Liver (tissue), 9 donors: ENCODE data around the gene C16orf92. TPM values are rescaled to one million over a fixed set of nuclear protein-coding genes. Genes with fewer than 3 reads are reported as not detected.

ENCODE experiments used
- DNase-seq: peaks from one replicate; pipeline ENCODE4 v3.0.0-alpha.2; 2017; ENCODE audit warnings: low spot score
- H3K27ac ChIP-seq, 2 donors: one replicate each; pipeline ENCODE4 v1.7.0; 2013; ENCODE audit warnings: inconsistent platforms in 2 of 2, low read length in 2 of 2, control low read depth in 1 of 2, low read depth in 1 of 2, mild to moderate bottlenecking in 1 of 2
- H3K27me3 ChIP-seq, 4 donors: one replicate each; pipeline versions ENCODE4 v1.6.1 to v1.7.0; 2013; ENCODE audit warnings: low read length in 3 of 4, inconsistent platforms in 1 of 4, mild to moderate bottlenecking in 1 of 4, moderate library complexity in 1 of 4; ENCODE audit not compliant: control insufficient read depth in 4 of 4, insufficient read depth in 4 of 4
- H3K36me3 ChIP-seq, 4 donors: one replicate each; pipeline versions ENCODE4 v1.6.1 to v1.7.0; 2013; ENCODE audit warnings: low read length in 3 of 4, mild to moderate bottlenecking in 3 of 4, low read depth in 1 of 4, moderate library complexity in 1 of 4; ENCODE audit not compliant: control insufficient read depth in 4 of 4, insufficient read depth in 3 of 4
- H3K4me1 ChIP-seq, 4 donors: one replicate each; pipeline versions ENCODE4 v1.6.1 to v1.7.0; 2013; ENCODE audit warnings: low read length in 3 of 4, mild to moderate bottlenecking in 3 of 4, moderate library complexity in 1 of 4; ENCODE audit not compliant: control insufficient read depth in 4 of 4, insufficient read depth in 4 of 4
- H3K4me3 ChIP-seq, 3 donors: one replicate each; pipeline versions ENCODE4 v1.6.1 to v1.7.0; 2013; ENCODE audit warnings: low read length in 3 of 3, control low read depth in 1 of 3, low read depth in 1 of 3, mild to moderate bottlenecking in 1 of 3
- H3K9ac ChIP-seq, 2 donors: one replicate each; pipeline ENCODE4 v1.7.0; 2013; ENCODE audit warnings: low read length in 2 of 2, mild to moderate bottlenecking in 2 of 2, moderate library complexity in 2 of 2, control low read depth in 1 of 2, low read depth in 1 of 2
- H3K9me3 ChIP-seq, 4 donors: one replicate each; pipeline versions ENCODE4 v1.6.1 to v1.7.0; 2013; ENCODE audit warnings: low read length in 3 of 4; ENCODE audit not compliant: control insufficient read depth in 4 of 4
- EGR1 ChIP-seq, 2 donors: IDR thresholded peaks; 2 replicates each; pipeline ENCODE4 v1.6.1; 2016 to 2018; ENCODE audit warnings: antibody characterized with exemption in 2 of 2, low read depth in 2 of 2
- FOXA1 ChIP-seq: IDR thresholded peaks from 2 replicates; pipeline ENCODE4 v1.6.1; 2016; ENCODE audit warnings: antibody characterized with exemption
- FOXA2 ChIP-seq: IDR thresholded peaks from 2 replicates; pipeline ENCODE4 v1.6.1; 2016; ENCODE audit warnings: antibody characterized with exemption
- GABPA ChIP-seq, 2 donors: IDR thresholded peaks in 1 of 2; conservative IDR thresholded peaks in 1 of 2; 2 replicates each; pipeline ENCODE4 v1.6.1; 2016; ENCODE audit warnings: antibody characterized with exemption in 2 of 2, mild to moderate bottlenecking in 1 of 2, moderate library complexity in 1 of 2
- HNF4A ChIP-seq, 2 donors: conservative IDR thresholded peaks; 2 replicates each; pipeline ENCODE4 v1.6.1; 2016; ENCODE audit warnings: antibody characterized with exemption in 2 of 2, mild to moderate bottlenecking in 2 of 2
- HNF4G ChIP-seq: IDR thresholded peaks from 2 replicates; pipeline ENCODE4 v1.6.1; 2016; ENCODE audit warnings: antibody characterized with exemption
- JUND ChIP-seq, 2 donors: IDR thresholded peaks; 2 replicates each; pipeline ENCODE4 v1.6.1; 2016; ENCODE audit warnings: antibody characterized with exemption in 2 of 2
- NR2F2 ChIP-seq: IDR thresholded peaks from 2 replicates; pipeline ENCODE4 v1.6.1; 2016; ENCODE audit warnings: antibody characterized with exemption
- RAD21 ChIP-seq, 2 donors: IDR thresholded peaks; 2 replicates each; pipeline ENCODE4 v1.6.1; 2016; ENCODE audit warnings: antibody characterized with exemption in 2 of 2, mild to moderate bottlenecking in 2 of 2
- RXRA ChIP-seq, 2 donors: IDR thresholded peaks; 2 replicates each; pipeline ENCODE4 v1.6.1; 2017 to 2018; ENCODE audit warnings: antibody characterized with exemption in 2 of 2, mild to moderate bottlenecking in 1 of 2
- SP1 ChIP-seq: IDR thresholded peaks from 2 replicates; pipeline ENCODE4 v1.6.1; 2018; ENCODE audit warnings: antibody characterized with exemption, mild to moderate bottlenecking
- TAF1 ChIP-seq: conservative IDR thresholded peaks from 2 replicates; pipeline ENCODE4 v1.6.1; 2016; ENCODE audit warnings: antibody characterized with exemption, mild to moderate bottlenecking
- YY1 ChIP-seq: IDR thresholded peaks from 2 replicates; pipeline ENCODE4 v1.6.1; 2016; ENCODE audit warnings: antibody characterized with exemption, mild to moderate bottlenecking
- WGBS: extraction: QIAGEN DNeasy Blood & Tissue Kit; methylation state at CpG from one replicate; pipeline ENCODE4 v1.1.7; 2013; 5-methylcytosine and 5-hydroxymethylcytosine counted together
- polyA plus RNA-seq, 2 donors: library from polyadenylated mRNA; stranded (reverse) in 1 of 2; unstranded in 1 of 2; fragments of 200-250 nt in 1 of 2; fragments of >200 nt in 1 of 2; fragmentation: Nextera tagmentation in 1 of 2; extraction: Ambion mirVana in 1 of 2; gene quantifications; one replicate each; pipeline versions ENCODE4 v1.2.1 to v1.2.3, GENCODE V29; 2013 to 2015
- total RNA-seq, 2 donors: library from RNA; depleted of rRNA; stranded (reverse); fragments of >200 nt; gene quantifications; one replicate each; pipeline ENCODE4 v1.2.3, GENCODE V29; 2014
- TF ChIP-seq, protein P1 (sequence below): IDR thresholded peaks from 2 replicates; pipeline ENCODE4 v1.6.1; 2016; ENCODE audit warnings: antibody characterized with exemption
- TF ChIP-seq, protein P2 (sequence below): IDR thresholded peaks from 2 replicates; pipeline ENCODE4 v1.6.1; 2016; ENCODE audit warnings: antibody characterized with exemption
- TF ChIP-seq, protein P3 (sequence below): fragments of 150-350 bp; IDR thresholded peaks from 2 replicates; pipeline ENCODE4 v1.5.1; 2017; ENCODE audit warnings: improper control_type of control experiment, low read depth, low read length; ENCODE audit not compliant: missing input control
- TF ChIP-seq, protein P4 (sequence below): IDR thresholded peaks from 2 replicates; pipeline ENCODE4 v1.6.1; 2016; ENCODE audit warnings: antibody characterized with exemption, mild to moderate bottlenecking
- TF ChIP-seq, protein P5 (sequence below): IDR thresholded peaks from 2 replicates; pipeline ENCODE4 v1.6.1; 2016; ENCODE audit warnings: antibody characterized with exemption
- donor health status: healthy.
- donor health status: healthy.
- donor health status: healthy.
- donor health status: healthy.
- donor health status: healthy.

C16orf92 gene
- total and polyA plus RNA-seq, 4 donors = not detected

DNA sequence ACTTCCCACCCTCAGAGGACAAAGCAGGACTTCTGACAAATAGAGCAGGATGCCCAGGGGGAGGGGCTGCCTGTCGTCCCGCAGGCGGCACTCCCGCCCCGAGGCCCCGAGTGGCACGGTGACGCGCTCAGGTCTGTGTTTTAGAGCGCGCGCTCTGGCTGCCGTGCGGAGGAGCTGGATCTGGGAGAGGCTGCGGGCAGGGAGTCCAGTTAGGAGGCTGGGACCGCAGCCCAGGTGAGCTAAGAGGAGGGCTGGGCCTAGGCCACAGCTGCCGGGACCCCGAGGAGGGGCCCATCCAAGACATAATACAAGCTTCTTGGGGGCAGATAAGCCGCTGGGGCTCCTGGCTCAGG lies 18.6 kb upstream of the C16orf92 start:
- H3K36me3 ChIP-seq = peaks cover 0 to 7% (median 3%) of the 10 kb centered on the region in 4 donors
- H3K27ac ChIP-seq = no peak overlapping the region
- DNase-seq = no peak
- no peak overlapping the region for H3K9ac ChIP-seq
- 78% methylated on average over 19 of the region's 19 CpGs for WGBS
- H3K4me1 ChIP-seq = no peaks in the 10 kb centered on the region
- no peak for TF ChIP-seq FOXA1
- TF ChIP-seq TAF1 = no peak
- no peak for TF ChIP-seq RXRA (IDR thresholded peaks at IDR 0.05)
- TF ChIP-seq EGR1 (IDR thresholded peaks at IDR 0.05; ENCODE audit: low read depth in 2 of 2) = no peak
- TF ChIP-seq, protein P1, sequence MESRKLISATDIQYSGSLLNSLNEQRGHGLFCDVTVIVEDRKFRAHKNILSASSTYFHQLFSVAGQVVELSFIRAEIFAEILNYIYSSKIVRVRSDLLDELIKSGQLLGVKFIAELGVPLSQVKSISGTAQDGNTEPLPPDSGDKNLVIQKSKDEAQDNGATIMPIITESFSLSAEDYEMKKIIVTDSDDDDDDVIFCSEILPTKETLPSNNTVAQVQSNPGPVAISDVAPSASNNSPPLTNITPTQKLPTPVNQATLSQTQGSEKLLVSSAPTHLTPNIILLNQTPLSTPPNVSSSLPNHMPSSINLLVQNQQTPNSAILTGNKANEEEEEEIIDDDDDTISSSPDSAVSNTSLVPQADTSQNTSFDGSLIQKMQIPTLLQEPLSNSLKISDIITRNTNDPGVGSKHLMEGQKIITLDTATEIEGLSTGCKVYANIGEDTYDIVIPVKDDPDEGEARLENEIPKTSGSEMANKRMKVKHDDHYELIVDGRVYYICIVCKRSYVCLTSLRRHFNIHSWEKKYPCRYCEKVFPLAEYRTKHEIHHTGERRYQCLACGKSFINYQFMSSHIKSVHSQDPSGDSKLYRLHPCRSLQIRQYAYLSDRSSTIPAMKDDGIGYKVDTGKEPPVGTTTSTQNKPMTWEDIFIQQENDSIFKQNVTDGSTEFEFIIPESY = no peak
- TF ChIP-seq, protein P2, sequence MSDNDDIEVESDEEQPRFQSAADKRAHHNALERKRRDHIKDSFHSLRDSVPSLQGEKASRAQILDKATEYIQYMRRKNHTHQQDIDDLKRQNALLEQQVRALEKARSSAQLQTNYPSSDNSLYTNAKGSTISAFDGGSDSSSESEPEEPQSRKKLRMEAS = no peak
- no peak for TF ChIP-seq JUND (IDR thresholded peaks at IDR 0.05)
- no peak for TF ChIP-seq YY1
- TF ChIP-seq NR2F2 = no peak
- no peak for TF ChIP-seq FOXA2
- no peak for TF ChIP-seq SP1
- TF ChIP-seq GABPA (IDR thresholded peaks at IDR 0.05 in 1 of 2, conservative IDR thresholded peaks at IDR 0.05 in 1 of 2) = no peak
- no peak for TF ChIP-seq RAD21 (IDR thresholded peaks at IDR 0.05)
- no peak for TF ChIP-seq HNF4G
- TF ChIP-seq, protein P3, sequence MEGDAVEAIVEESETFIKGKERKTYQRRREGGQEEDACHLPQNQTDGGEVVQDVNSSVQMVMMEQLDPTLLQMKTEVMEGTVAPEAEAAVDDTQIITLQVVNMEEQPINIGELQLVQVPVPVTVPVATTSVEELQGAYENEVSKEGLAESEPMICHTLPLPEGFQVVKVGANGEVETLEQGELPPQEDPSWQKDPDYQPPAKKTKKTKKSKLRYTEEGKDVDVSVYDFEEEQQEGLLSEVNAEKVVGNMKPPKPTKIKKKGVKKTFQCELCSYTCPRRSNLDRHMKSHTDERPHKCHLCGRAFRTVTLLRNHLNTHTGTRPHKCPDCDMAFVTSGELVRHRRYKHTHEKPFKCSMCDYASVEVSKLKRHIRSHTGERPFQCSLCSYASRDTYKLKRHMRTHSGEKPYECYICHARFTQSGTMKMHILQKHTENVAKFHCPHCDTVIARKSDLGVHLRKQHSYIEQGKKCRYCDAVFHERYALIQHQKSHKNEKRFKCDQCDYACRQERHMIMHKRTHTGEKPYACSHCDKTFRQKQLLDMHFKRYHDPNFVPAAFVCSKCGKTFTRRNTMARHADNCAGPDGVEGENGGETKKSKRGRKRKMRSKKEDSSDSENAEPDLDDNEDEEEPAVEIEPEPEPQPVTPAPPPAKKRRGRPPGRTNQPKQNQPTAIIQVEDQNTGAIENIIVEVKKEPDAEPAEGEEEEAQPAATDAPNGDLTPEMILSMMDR = no peak
- TF ChIP-seq HNF4A (conservative IDR thresholded peaks at IDR 0.05) = no peak
- TF ChIP-seq, protein P4, sequence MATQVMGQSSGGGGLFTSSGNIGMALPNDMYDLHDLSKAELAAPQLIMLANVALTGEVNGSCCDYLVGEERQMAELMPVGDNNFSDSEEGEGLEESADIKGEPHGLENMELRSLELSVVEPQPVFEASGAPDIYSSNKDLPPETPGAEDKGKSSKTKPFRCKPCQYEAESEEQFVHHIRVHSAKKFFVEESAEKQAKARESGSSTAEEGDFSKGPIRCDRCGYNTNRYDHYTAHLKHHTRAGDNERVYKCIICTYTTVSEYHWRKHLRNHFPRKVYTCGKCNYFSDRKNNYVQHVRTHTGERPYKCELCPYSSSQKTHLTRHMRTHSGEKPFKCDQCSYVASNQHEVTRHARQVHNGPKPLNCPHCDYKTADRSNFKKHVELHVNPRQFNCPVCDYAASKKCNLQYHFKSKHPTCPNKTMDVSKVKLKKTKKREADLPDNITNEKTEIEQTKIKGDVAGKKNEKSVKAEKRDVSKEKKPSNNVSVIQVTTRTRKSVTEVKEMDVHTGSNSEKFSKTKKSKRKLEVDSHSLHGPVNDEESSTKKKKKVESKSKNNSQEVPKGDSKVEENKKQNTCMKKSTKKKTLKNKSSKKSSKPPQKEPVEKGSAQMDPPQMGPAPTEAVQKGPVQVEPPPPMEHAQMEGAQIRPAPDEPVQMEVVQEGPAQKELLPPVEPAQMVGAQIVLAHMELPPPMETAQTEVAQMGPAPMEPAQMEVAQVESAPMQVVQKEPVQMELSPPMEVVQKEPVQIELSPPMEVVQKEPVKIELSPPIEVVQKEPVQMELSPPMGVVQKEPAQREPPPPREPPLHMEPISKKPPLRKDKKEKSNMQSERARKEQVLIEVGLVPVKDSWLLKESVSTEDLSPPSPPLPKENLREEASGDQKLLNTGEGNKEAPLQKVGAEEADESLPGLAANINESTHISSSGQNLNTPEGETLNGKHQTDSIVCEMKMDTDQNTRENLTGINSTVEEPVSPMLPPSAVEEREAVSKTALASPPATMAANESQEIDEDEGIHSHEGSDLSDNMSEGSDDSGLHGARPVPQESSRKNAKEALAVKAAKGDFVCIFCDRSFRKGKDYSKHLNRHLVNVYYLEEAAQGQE = no peak
- TF ChIP-seq, protein P5, sequence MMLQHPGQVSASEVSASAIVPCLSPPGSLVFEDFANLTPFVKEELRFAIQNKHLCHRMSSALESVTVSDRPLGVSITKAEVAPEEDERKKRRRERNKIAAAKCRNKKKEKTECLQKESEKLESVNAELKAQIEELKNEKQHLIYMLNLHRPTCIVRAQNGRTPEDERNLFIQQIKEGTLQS = no peak
- H3K4me3 ChIP-seq = no peak overlapping the region
- no peaks in the 10 kb centered on the region for H3K9me3 ChIP-seq
- H3K27me3 ChIP-seq = no peaks in the 10 kb centered on the region
